IPS-NIHi7 (cell line): Measurements from ENCODE around the gene CLIC4.
"Not testable (repeated sequence)": the region's sequence is repeated elsewhere in the genome, so short reads cannot be mapped to it uniquely, and the experiment has no call there.

Source experiments
- DNase-seq: peaks from one replicate; pipeline ENCODE4 v3.0.0; 2012; ENCODE audit warnings: mixed read lengths; ENCODE audit errors: extremely low spot score

CLIC4 gene

GRCh38 chr1:24744911-24745710 lies at the start of gene CLIC4:
TSS of gene CLIC4 (plus strand) at chr1:24745447. CDS start at chr1:24745554, 107 bp downstream.
- DNase-seq: peak; percentile 95

GRCh38 chr1:24696041-24696755 lies 49.0 kb upstream of the CLIC4 start:
- DNase-seq: no peak

GRCh38 chr1:24696756-24697330 lies 48.4 kb upstream of the CLIC4 start:
- DNase-seq: no peak

- DNase-seq: not testable (repeated sequence)
These were observed 47.7 kb upstream of the CLIC4 start for GRCh38 chr1:24697453-24698001.

- not testable (repeated sequence) for DNase-seq
These were observed 46.9 kb upstream of the CLIC4 start for GRCh38 chr1:24698326-24698725.

GRCh38 chr1:24699628-24700027 lies 45.6 kb upstream of the CLIC4 start:
- peak; percentile 6 for DNase-seq

GRCh38 chr1:24702511-24703293 lies 42.5 kb upstream of the CLIC4 start:
- DNase-seq: no peak

- DNase-seq: peak; percentile 60
These were observed 40.6 kb upstream of the CLIC4 start for GRCh38 chr1:24704411-24705259.

GRCh38 chr1:24705260-24706073 lies 39.8 kb upstream of the CLIC4 start:
- DNase-seq: peak; percentile 97

GRCh38 chr1:24706074-24706389 lies 39.2 kb upstream of the CLIC4 start:
- DNase-seq: not testable (repeated sequence)

- peak; percentile 3 for DNase-seq
These were observed 37.6 kb upstream of the CLIC4 start for GRCh38 chr1:24707687-24708086.

GRCh38 chr1:24708938-24709337 lies 36.3 kb upstream of the CLIC4 start:
- DNase-seq: no peak

- no peak for DNase-seq
These were observed 35.3 kb upstream of the CLIC4 start for GRCh38 chr1:24709791-24710441.

- no peak for DNase-seq
These were observed 33.9 kb upstream of the CLIC4 start for GRCh38 chr1:24711329-24711728.

GRCh38 chr1:24713176-24713575 lies 32.1 kb upstream of the CLIC4 start:
- DNase-seq: no peak

GRCh38 chr1:24713736-24714135 lies 31.5 kb upstream of the CLIC4 start:
- peak; percentile 5 for DNase-seq

GRCh38 chr1:24714859-24715520 lies 30.3 kb upstream of the CLIC4 start:
- peak; percentile 3 for DNase-seq

- no peak for DNase-seq
These were observed 29.6 kb upstream of the CLIC4 start for GRCh38 chr1:24715658-24716057.
